ENCODE data around the gene PRKN. TPM values are rescaled to one million over a fixed set of nuclear protein-coding genes. Genes with fewer than 3 reads are reported as not detected.

PRKN gene
- total RNA-seq, 6 experiments from 2014 or later: 0.32 TPM; not detected in 5

- H3K27ac Mint-ChIP-seq: no peak overlapping the region
- H3K36me3 Mint-ChIP-seq (ENCODE audit: low read depth): no peaks in the 10 kb centered on the region
- peaks cover 31% of the 10 kb centered on the region for H3K9me3 Mint-ChIP-seq
- no peak overlapping the region for H3K4me3 Mint-ChIP-seq
- no peak for DNase-seq
- no peak for TF ChIP-seq CTCF (IDR thresholded peaks at IDR 0.05)
- H3K27me3 Mint-ChIP-seq (ENCODE audit: insufficient read depth): no peaks in the 10 kb centered on the region
- H3K4me1 Mint-ChIP-seq (ENCODE audit: low read depth): no peaks in the 10 kb centered on the region
These were observed 338.1 kb downstream of the PRKN start for GRCh38 chr6:162389343-162390085.

- no peak overlapping the region for H3K27ac Mint-ChIP-seq
- DNase-seq: no peak
- H3K27me3 Mint-ChIP-seq (ENCODE audit: insufficient read depth): no peaks in the 10 kb centered on the region
- TF ChIP-seq CTCF (IDR thresholded peaks at IDR 0.05): no peak
- H3K4me1 Mint-ChIP-seq (ENCODE audit: low read depth): no peaks in the 10 kb centered on the region
- H3K36me3 Mint-ChIP-seq (ENCODE audit: low read depth): no peaks in the 10 kb centered on the region
- peaks cover 38% of the 10 kb centered on the region for H3K9me3 Mint-ChIP-seq
- no peak overlapping the region for H3K4me3 Mint-ChIP-seq
These were observed 339.2 kb downstream of the PRKN start for GRCh38 chr6:162388383-162388777.

GRCh38 chr6:162387718-162388382 lies 339.7 kb downstream of the PRKN start:
- no peaks in the 10 kb centered on the region for H3K27me3 Mint-ChIP-seq (ENCODE audit: insufficient read depth)
- peaks cover 3% of the 10 kb centered on the region; the same call in 1 of the 2 replicates for H3K36me3 Mint-ChIP-seq (ENCODE audit: low read depth)
- H3K9me3 Mint-ChIP-seq: peaks cover 42% of the 10 kb centered on the region
- TF ChIP-seq CTCF (IDR thresholded peaks at IDR 0.05): no peak
- no peak for DNase-seq
- no peaks in the 10 kb centered on the region for H3K4me1 Mint-ChIP-seq (ENCODE audit: low read depth)
- H3K27ac Mint-ChIP-seq: no peak overlapping the region
- no peak overlapping the region for H3K4me3 Mint-ChIP-seq

DNA sequence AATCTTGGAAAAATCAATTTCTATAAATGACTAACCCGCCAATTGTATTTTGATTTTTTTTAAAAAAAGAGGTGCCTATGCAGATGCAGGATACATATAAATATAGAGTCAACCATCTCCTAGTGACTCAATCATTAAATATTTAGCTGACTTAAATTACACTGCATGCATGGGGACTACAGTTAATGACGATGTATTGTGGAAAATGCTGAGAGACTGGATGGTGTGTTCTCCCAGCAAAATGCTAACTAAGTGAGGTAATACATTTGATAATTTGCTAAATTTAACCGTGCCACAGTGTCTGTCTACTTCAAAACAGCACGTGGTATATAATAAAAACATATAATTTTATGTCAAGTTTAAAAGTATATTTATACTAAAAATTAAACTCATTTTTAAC lies 341.6 kb downstream of the PRKN start:
- no peak for TF ChIP-seq CTCF (IDR thresholded peaks at IDR 0.05)
- no peaks in the 10 kb centered on the region for H3K27me3 Mint-ChIP-seq (ENCODE audit: insufficient read depth)
- peaks cover 4% of the 10 kb centered on the region; the same call in 1 of the 2 replicates for H3K36me3 Mint-ChIP-seq (ENCODE audit: low read depth)
- no peak for DNase-seq
- no peaks in the 10 kb centered on the region for H3K4me1 Mint-ChIP-seq (ENCODE audit: low read depth)
- H3K9me3 Mint-ChIP-seq: peaks cover 39% of the 10 kb centered on the region
- no peak overlapping the region for H3K4me3 Mint-ChIP-seq
- H3K27ac Mint-ChIP-seq: no peak overlapping the region

- no peaks in the 10 kb centered on the region for H3K4me1 Mint-ChIP-seq (ENCODE audit: low read depth)
- DNase-seq: no peak
- peaks cover 32% of the 10 kb centered on the region for H3K9me3 Mint-ChIP-seq
- H3K27me3 Mint-ChIP-seq (ENCODE audit: insufficient read depth): no peaks in the 10 kb centered on the region
- no peak for TF ChIP-seq CTCF (IDR thresholded peaks at IDR 0.05)
- H3K36me3 Mint-ChIP-seq (ENCODE audit: low read depth): peaks cover 4% of the 10 kb centered on the region; the same call in 1 of the 2 replicates
- H3K27ac Mint-ChIP-seq: no peak overlapping the region
- no peak overlapping the region for H3K4me3 Mint-ChIP-seq
These were observed 347.7 kb downstream of the PRKN start for GRCh38 chr6:162379757-162380409.
